OCI-LY7 (cell line): ENCODE results near the gene SRPRB.

Source experiments
- CTCF ChIP-seq: fragments of 200-600 bp; sonication (generic); conservative IDR thresholded peaks from 2 replicates; pipeline ENCODE4 v1.5.1; 2014; ENCODE audit warnings: mild to moderate bottlenecking, antibody characterized with exemption, low read length, moderate library complexity, mixed read lengths
- EZH2phosphoT487 ChIP-seq: fragments of 200-600 bp; sonication (generic); IDR thresholded peaks from 2 replicates; pipeline ENCODE4 v1.6.1; 2018; ENCODE audit warnings: low read depth, borderline replicate concordance, mild to moderate bottlenecking, mixed run types, antibody characterized with exemption, low read length, moderate library complexity, mixed read lengths

- TF ChIP-seq CTCF: no peak
- TF ChIP-seq EZH2phosphoT487: no peak
These were observed 56.5 kb downstream of the SRPRB start for GRCh38 chr3:133862161-133862560.
